Activated naive CD8-positive, alpha-beta T cell treated with anti-CD3 and anti-CD28 coated beads, Interleukin-2, amount 50 U/mL, for 16 hours (primary cell): ENCODE results near the gene RGL3.
"Not testable (repeated sequence)": the region's sequence is repeated elsewhere in the genome, so short reads cannot be mapped to it uniquely, and the experiment has no call there.

Source experiments
- DNase-seq: peaks from one replicate; pipeline ENCODE4 v3.0.0-alpha.2; 2020; ENCODE audit warnings: low read depth, low spot score

Gene RGL3

GRCh38 chr19:11382898-11383705 lies 36.0 kb downstream of the RGL3 start:
- no peak for DNase-seq

GRCh38 chr19:11380653-11381537 lies 38.2 kb downstream of the RGL3 start:
- DNase-seq, result peak; percentile 90

- no peak for DNase-seq
Measured at GRCh38 chr19:11379857-11380350, 39.2 kb downstream of the RGL3 start.

- DNase-seq, result not testable (repeated sequence)
Measured at GRCh38 chr19:11379269-11379845, 39.8 kb downstream of the RGL3 start.

- no peak for DNase-seq
Measured at GRCh38 chr19:11378319-11379189, 40.6 kb downstream of the RGL3 start.

GRCh38 chr19:11377756-11378155 lies 41.4 kb downstream of the RGL3 start:
- no peak for DNase-seq

- no peak for DNase-seq
Measured at GRCh38 chr19:11377237-11377636, 41.9 kb downstream of the RGL3 start.

- DNase-seq, result peak; percentile 39
Measured at GRCh38 chr19:11375143-11375948, 43.8 kb downstream of the RGL3 start.

GRCh38 chr19:11374433-11375142 lies 44.5 kb downstream of the RGL3 start, which contains the start of gene SWSAP1:
Gene SWSAP1, plus strand, starts transcription at chr19:11374666. Its CDS starts 15 bp downstream, at chr19:11374681.
- DNase-seq, result peak; percentile 94

- no peak for DNase-seq
Measured at GRCh38 chr19:11373885-11374432, 45.2 kb downstream of the RGL3 start.

- no peak for DNase-seq
Measured at GRCh38 chr19:11373166-11373884, 45.8 kb downstream of the RGL3 start.

- DNase-seq, result no peak
Measured at GRCh38 chr19:11370744-11371143, 48.4 kb downstream of the RGL3 start.

GRCh38 chr19:11367528-11367927 lies 51.6 kb downstream of the RGL3 start:
- no peak for DNase-seq

GRCh38 chr19:11365557-11366117 lies 53.5 kb downstream of the RGL3 start:
- no peak for DNase-seq

GRCh38 chr19:11364935-11365334 lies 54.2 kb downstream of the RGL3 start:
- DNase-seq, result no peak

- DNase-seq, result no peak
Measured at GRCh38 chr19:11364296-11364904, 54.7 kb downstream of the RGL3 start.

GRCh38 chr19:11363881-11364280 lies 55.2 kb downstream of the RGL3 start:
- no peak for DNase-seq
